Breast epithelium (tissue), 4 donors: ENCODE results near the gene NDUFV2. TPM values are rescaled to one million over a fixed set of nuclear protein-coding genes. Genes with fewer than 3 reads are reported as not detected.

Experiments
- DNase-seq, 2 donors: peaks; one replicate each; pipeline ENCODE4 v3.0.0-alpha.2; 2019; ENCODE audit warnings: low spot score in 2 of 2
- H3K27ac ChIP-seq, 2 donors: fragments of 200-600 bp; sonication (generic) in 1 of 2; one replicate each; pipeline ENCODE4 v1.5.1; 2016 to 2019; ENCODE audit warnings: mild to moderate bottlenecking in 1 of 2
- H3K27me3 ChIP-seq, 2 donors: fragments of 200-600 bp; sonication (generic) in 1 of 2; one replicate each; pipeline versions ENCODE4 v1.5.1 to v1.6.0; 2017 to 2019; ENCODE audit warnings: control low read depth in 1 of 2, mild to moderate bottlenecking in 1 of 2
- H3K36me3 ChIP-seq: fragments of 200-600 bp; one replicate; pipeline ENCODE4 v1.5.1; 2019
- H3K4me1 ChIP-seq, 2 donors: fragments of 200-600 bp; sonication (generic); one replicate each; pipeline ENCODE4 v1.5.1; 2016 to 2019; ENCODE audit warnings: control low read depth in 1 of 2
- H3K4me3 ChIP-seq, 3 donors: fragments of 200-600 bp; sonication (generic); 1 replicate in 2 of 3; 2 replicates in 1 of 3; pipeline ENCODE4 v1.5.1; 2016 to 2019; ENCODE audit warnings: mild to moderate bottlenecking in 3 of 3, moderate library complexity in 2 of 3
- H3K9me3 ChIP-seq, 2 donors: fragments of 200-600 bp; sonication (generic) in 1 of 2; one replicate each; pipeline ENCODE4 v1.5.1; 2016 to 2019; ENCODE audit warnings: control low read depth in 1 of 2
- CTCF ChIP-seq, 3 donors: fragments of 450-650 bp; IDR thresholded peaks; one replicate each; pipeline ENCODE4 v1.5.1; 2016 to 2017; ENCODE audit warnings: antibody characterized with exemption in 3 of 3, mild to moderate bottlenecking in 3 of 3, moderate library complexity in 3 of 3
- POLR2A ChIP-seq: fragments of 450-650 bp; IDR thresholded peaks from one replicate; pipeline ENCODE4 v1.6.1; 2016; ENCODE audit warnings: antibody characterized with exemption, mild to moderate bottlenecking, moderate library complexity
- POLR2AphosphoS5 ChIP-seq, 3 donors: sonication (generic); formaldehyde crosslinking; IDR thresholded peaks; one replicate each; pipeline ENCODE4 v1.6.1; 2017; ENCODE audit warnings: antibody characterized with exemption in 3 of 3
- intact Hi-C: fragments of 100-400 bp; cut with DNase I; formaldehyde crosslinking; loops from one replicate; pipeline ENCODE4 v1.15.1; 2023; ENCODE audit warnings: low total_unique reads
- total RNA-seq, 3 donors: library from RNA; depleted of rRNA; stranded (reverse); fragments of >200 nt; gene quantifications; one replicate each; pipeline ENCODE4 v1.1.0, GENCODE V29; 2016

The NDUFV2 gene
- total RNA-seq, 3 donors from 2014 or later: 106 to 116 (median 113) TPM

GRCh38 chr18:9182852-9183399, 80.4 kb downstream of the NDUFV2 start:
- H3K27ac ChIP-seq: no peak overlapping the region
- intact Hi-C loops: no loop called here

More at GRCh38 chr18:9182852-9183399, 80.4 kb downstream of the NDUFV2 start:
- no peak for DNase-seq
- H3K4me1 ChIP-seq: no peaks in the 10 kb centered on the region
- no peak overlapping the region for H3K4me3 ChIP-seq
- H3K36me3 ChIP-seq: no peaks in the 10 kb centered on the region
- H3K27me3 ChIP-seq: no peaks in the 10 kb centered on the region
- no peaks in the 10 kb centered on the region for H3K9me3 ChIP-seq
- no peak for TF ChIP-seq POLR2A
- TF ChIP-seq POLR2AphosphoS5 (IDR thresholded peaks at IDR 0.05): no peak
- TF ChIP-seq CTCF (IDR thresholded peaks at IDR 0.05): no peak

Other genes starting within 250 kb of the NDUFV2 start
- gene ANKRD12, start 34.1 kb downstream of the NDUFV2 start, total RNA-seq: 10 to 100 TPM; 47.7 to 66.9 (median 51.5) TPM
- gene TWSG1, start 232.1 kb downstream of the NDUFV2 start, total RNA-seq: 10 to 100 TPM; 34.4 to 45.9 (median 42.7) TPM